HepG2 (cell line): ENCODE measurements around the gene PAFAH1B1. TPM values are rescaled to one million over a fixed set of nuclear protein-coding genes. Genes with fewer than 3 reads are reported as not detected.
"Not testable (repeated sequence)": the region's sequence is repeated elsewhere in the genome, so short reads cannot be mapped to it uniquely, and the experiment has no call there.

Experiments used
- ATAC-seq: fragments of 200-7000 bp; cut with Tn5 transposase; 3 replicates; pipeline ENCODE4 v1.9.1; 2020; ENCODE audit warnings: mild to moderate bottlenecking, moderate library complexity
- BruUV-seq: library from RNA; stranded (reverse); fragments of 400-500 nt; replicated peaks from 2 replicates; lab custom pipeline; 2021; lab: Mats Ljungman, UMichigan
- CTCF ChIA-PET: fragments of 300-600 bp; formaldehyde crosslinking; extraction: SDS; loops from one replicate; lab custom pipeline; 2021; ENCODE audit warnings: low total read pairs, inconsistent platforms, low intra/inter-chr PET ratio; lab: Yijun Ruan, JAX
- POLR2A ChIA-PET: fragments of 350-600 bp; sonication (Branson Sonifier 250); formaldehyde crosslinking; loops from one replicate; lab custom pipeline; 2020; ENCODE audit warnings: antibody characterized with exemption, inconsistent platforms; lab: Yijun Ruan, JAX
- DNase-seq: peaks from one replicate; pipeline ENCODE4 v3.0.0-alpha.2; 2015; ENCODE audit warnings: low spot score
- FAIRE-seq: peaks from 3 replicates; lab custom pipeline; 2011; peaks lifted over from hg19 to GRCh38; lab: Jason Lieb, UNC
- H2AFZ ChIP-seq: one replicate; pipeline ENCODE4 v1.6.1; 2011; ENCODE audit warnings: low read length, inconsistent platforms
- H3K27ac ChIP-seq: fragments of 300-600 bp; 3 replicates; pipeline ENCODE4 v1.8.0; 2011; ENCODE audit warnings: mixed run types, mild to moderate bottlenecking, mixed read lengths, low read length, inconsistent platforms; ENCODE audit not compliant: insufficient read depth; ENCODE audit errors: extremely low read length
- H3K27me3 ChIP-seq, 2 experiments: fragments of 200-600 bp in 1 of 2; 2 replicates in 1 of 2; 3 replicates in 1 of 2; pipeline versions ENCODE4 v1.6.0 to v1.8.0; 2011; ENCODE audit warnings: low read length in 2 of 2, mild to moderate bottlenecking in 2 of 2, moderate library complexity in 2 of 2, inconsistent platforms in 1 of 2; ENCODE audit not compliant: insufficient read depth in 2 of 2, control insufficient read depth in 1 of 2
- H3K36me3 ChIP-seq, 2 experiments: fragments of 200-600 bp in 1 of 2; replicated peaks in 1 of 2; 2 replicates in 1 of 2; 3 replicates in 1 of 2; pipeline versions ENCODE4 v1.5.1 to v1.8.0; 2011; ENCODE audit warnings: low read length in 2 of 2, inconsistent platforms in 1 of 2; ENCODE audit not compliant: insufficient read depth in 2 of 2, control insufficient read depth in 1 of 2
- H3K4me1 ChIP-seq: 2 replicates; pipeline ENCODE4 v1.5.1; 2012; ENCODE audit warnings: low read length, inconsistent platforms; ENCODE audit not compliant: insufficient read depth
- H3K4me2 ChIP-seq: 2 replicates; pipeline ENCODE4 v1.6.0; 2011; ENCODE audit warnings: low read depth, low read length, inconsistent platforms
- H3K4me3 ChIP-seq, 3 experiments: fragments of 200-600 bp in 1 of 3; sonication (generic), shearing (Covaris generic) in 1 of 3; replicated peaks in 1 of 3; 2 replicates each; pipeline ENCODE4 v1.5.1; 2011 to 2016; ENCODE audit warnings: low read length in 3 of 3, inconsistent platforms in 2 of 3, low read depth in 2 of 3, mild to moderate bottlenecking in 2 of 3, control low read depth in 1 of 3, mixed read lengths in 1 of 3; ENCODE audit not compliant: insufficient read depth in 1 of 3
- H3K79me2 ChIP-seq: one replicate; pipeline ENCODE4 v1.6.1; 2011; ENCODE audit warnings: low read length, inconsistent platforms; ENCODE audit not compliant: insufficient read depth
- H3K9ac ChIP-seq: 2 replicates; pipeline ENCODE4 v1.6.0; 2011; ENCODE audit warnings: mild to moderate bottlenecking, low read depth, low read length, inconsistent platforms; ENCODE audit not compliant: insufficient read depth
- H3K9me3 ChIP-seq: 2 replicates; pipeline ENCODE4 v1.5.1; 2012; ENCODE audit warnings: mild to moderate bottlenecking, low read length
- H4K20me1 ChIP-seq: 2 replicates; pipeline ENCODE4 v1.6.0; 2011; ENCODE audit warnings: inconsistent platforms, mild to moderate bottlenecking, low read length, moderate library complexity; ENCODE audit not compliant: insufficient read depth
- BCL3 ChIP-seq: sonication (generic); formaldehyde crosslinking; IDR thresholded peaks from 2 replicates; pipeline ENCODE4 v1.5.1; 2020; ENCODE audit warnings: mild to moderate bottlenecking, missing genetic modification reagents, moderate library complexity
- FUBP1 ChIP-seq: sonication (generic); formaldehyde crosslinking; IDR thresholded peaks from 2 replicates; pipeline ENCODE4 v1.5.1; 2020; ENCODE audit warnings: missing genetic modification reagents, mild to moderate bottlenecking, borderline replicate concordance
- HNF4A ChIP-seq: sonication (generic); formaldehyde crosslinking; IDR thresholded peaks from 2 replicates; pipeline ENCODE4 v1.4.0; 2020; ENCODE audit warnings: missing genetic modification reagents
- SOX13 ChIP-seq, 3 experiments: fragments of 450-650 bp in 1 of 3; sonication (generic) in 1 of 3; formaldehyde crosslinking in 1 of 3; IDR thresholded peaks in 2 of 3; conservative IDR thresholded peaks in 1 of 3; 2 replicates each; pipeline versions ENCODE4 v1.5.0 to v1.6.1; 2016 to 2020; ENCODE audit warnings: antibody characterized with exemption in 1 of 3, mild to moderate bottlenecking in 1 of 3, missing compliant biosample characterization in 1 of 3, missing genetic modification reagents in 1 of 3, moderate library complexity in 1 of 3
- XRCC5 ChIP-seq: fragments of 200-400 bp; formaldehyde crosslinking; optimal IDR thresholded peaks from 2 replicates; pipeline ENCODE3; 2017; ENCODE audit warnings: mild to moderate bottlenecking, low read length
- YY1 ChIP-seq: IDR thresholded peaks from 2 replicates; pipeline ENCODE4 v1.6.1; 2011; ENCODE audit warnings: low read length, low read depth, moderate library complexity, mild to moderate bottlenecking; ENCODE audit not compliant: insufficient read depth, insufficient replicate concordance
- ZMYM3 ChIP-seq: sonication (generic); formaldehyde crosslinking; IDR thresholded peaks from 2 replicates; pipeline ENCODE4 v1.5.1; 2020; ENCODE audit warnings: mild to moderate bottlenecking, missing genetic modification reagents
- ZMYM4 ChIP-seq: sonication (generic); formaldehyde crosslinking; IDR thresholded peaks from 2 replicates; pipeline ENCODE4 v1.8.1; 2023; ENCODE audit warnings: mild to moderate bottlenecking, missing genetic modification reagents
- ZNF121 ChIP-seq: sonication (generic); formaldehyde crosslinking; IDR thresholded peaks from 2 replicates; pipeline ENCODE4 v1.5.0; 2020; ENCODE audit warnings: mild to moderate bottlenecking, missing genetic modification reagents
- ZNF430 ChIP-seq: sonication (generic); formaldehyde crosslinking; IDR thresholded peaks from 2 replicates; pipeline ENCODE4 v1.9.0; 2021; ENCODE audit warnings: mild to moderate bottlenecking, missing genetic modification reagents
- ZNF652 ChIP-seq: IDR thresholded peaks from 2 replicates; pipeline ENCODE4 v1.6.1; 2016; ENCODE audit warnings: low read depth, borderline replicate concordance
- ZNF672 ChIP-seq: sonication (generic); formaldehyde crosslinking; IDR thresholded peaks from 2 replicates; pipeline ENCODE4 v1.8.1; 2022; ENCODE audit warnings: missing genetic modification reagents
- ZNF766 ChIP-seq: sonication (generic); formaldehyde crosslinking; IDR thresholded peaks from 2 replicates; pipeline ENCODE4 v1.5.0; 2020; ENCODE audit warnings: missing genetic modification reagents, borderline replicate concordance
- WGBS: methylation state at CpG from one replicate; pipeline ENCODE4 v1.1.6; 2017; ENCODE audit warnings: low lambda C conversion rate; 5-methylcytosine and 5-hydroxymethylcytosine counted together
- in situ Hi-C: cut with HindIII; loops from 2 replicates; pipeline ENCODE4 v1.10.0; 2017; ENCODE audit warnings: low pct_unique_long_range_greater_than_20kb; ENCODE audit not compliant: extremely low pct_ligation_motif_present
- intact Hi-C: fragments of 100-400 bp; cut with micrococcal nuclease; formaldehyde crosslinking; loops from one replicate; pipeline ENCODE4 v1.10.0; 2022; ENCODE audit not compliant: unreplicated experiment
- polyA plus RNA-seq, 8 experiments: library from polyadenylated mRNA; depleted of rRNA in 3 of 8; stranded (reverse) in 7 of 8; unstranded in 1 of 8; fragments of >200 nt; fragmentation: Illumina TruSeq in 4 of 8; extraction: Trizol in 4 of 8; gene quantifications; 2 replicates each; pipeline versions ENCODE4 v1.2.1 to v1.2.3, GENCODE V29; 2011 to 2016; ENCODE audit warnings: low read depth in 4 of 8, missing spikeins in 1 of 8, mixed read lengths in 1 of 8; ENCODE audit not compliant: insufficient read depth in 1 of 8
- total RNA-seq, 5 experiments: library from RNA; depleted of rRNA; stranded (reverse); fragments of >200 nt; fragmentation: Illumina TruSeq; extraction: Trizol; gene quantifications; 2 replicates each; pipeline ENCODE4 v1.2.3, GENCODE V29; 2016; ENCODE audit warnings: low read depth in 1 of 5

Gene PAFAH1B1
- total and polyA plus RNA-seq, 2 of the 13 experiments (the other 11 are each of a cell fraction or from before 2014, with no cell fraction given) = 46.0 to 64.9 TPM

GRCh38 chr17:2621951-2622405 lies 28.5 kb downstream of the PAFAH1B1 start (continued):
- TF ChIP-seq HNF4A (peak; percentile 81), ZNF652 (CRISPR knock-in tag) (peak; percentile 12; the same call in 1 of the 2 replicates), SOX13 (CRISPR knock-in tag; conservative IDR thresholded peaks at IDR 0.05 in 1 of 2, IDR thresholded peaks at IDR 0.05 in 1 of 2) (peak in 1 of 2 experiments; percentile 22; a peak in 1 of 4 replicates), ZMYM4 (CRISPR knock-in tag) (peak; percentile 50; the same call in 1 of the 2 replicates)
- TF ChIP-seq SOX13 (IDR thresholded peaks at IDR 0.05) = not testable (repeated sequence)
- TF ChIP-seq, all 625 proteins: peak for 12; not testable (repeated sequence) for 613

- H2AFZ ChIP-seq, H3K9me3 ChIP-seq, CTCF ChIA-PET, in situ Hi-C loops, ATAC-seq, H3K27me3 ChIP-seq, H3K36me3 ChIP-seq, BruUV-seq, intact Hi-C loops, FAIRE-seq, H3K4me3 ChIP-seq, DNase-seq, H3K9ac ChIP-seq, POLR2A ChIA-PET: not testable (repeated sequence)
- H3K27ac ChIP-seq = peak overlapping the region; percentile 44
- peaks cover 22% of the 10 kb centered on the region for H3K4me1 ChIP-seq
- 100% methylated on average over 1 of the region's 4 CpGs for WGBS
- H3K4me2 ChIP-seq = peak overlapping the region; percentile 39; the same call in 1 of the 2 replicates
- peaks cover 40% of the 10 kb centered on the region for H4K20me1 ChIP-seq
- H3K79me2 ChIP-seq = peaks cover 89% of the 10 kb centered on the region
These were observed 29.4 kb downstream of the PAFAH1B1 start for GRCh38 chr17:2622721-2623301.

GRCh38 chr17:2624292-2624731 lies 30.9 kb downstream of the PAFAH1B1 start:
- H2AFZ ChIP-seq = no peak overlapping the region
- FAIRE-seq = no peak
- H3K4me1 ChIP-seq = peaks cover 22% of the 10 kb centered on the region
- H3K4me2 ChIP-seq = no peak overlapping the region
- ATAC-seq = no peak
- H3K27ac ChIP-seq = no peak overlapping the region
- WGBS = 97% methylated on average over 10 of the region's 10 CpGs
- no TSS peak for BruUV-seq
- peaks cover 2 to 4% of the 10 kb centered on the region in 2 experiments; a peak in 2 of 5 replicates for H3K36me3 ChIP-seq
- no peaks in the 10 kb centered on the region for H3K9me3 ChIP-seq
- no peak for DNase-seq
- CTCF ChIA-PET = no interaction called here
- H3K9ac ChIP-seq = no peak overlapping the region
- POLR2A ChIA-PET = no interaction called here
- in situ Hi-C loops = no loop called here
- H3K79me2 ChIP-seq = peaks cover 89% of the 10 kb centered on the region
- no peaks in the 10 kb centered on the region for H3K27me3 ChIP-seq
- intact Hi-C loops = no loop called here
- no peak overlapping the region for H3K4me3 ChIP-seq
- peaks cover 40% of the 10 kb centered on the region for H4K20me1 ChIP-seq
- TF ChIP-seq ZNF430 (CRISPR knock-in tag) (no peak), ZMYM3 (no peak), YY1 (no peak), ZNF121 (CRISPR knock-in tag) (no peak), FUBP1 (CRISPR knock-in tag) (no peak), BCL3 (CRISPR knock-in tag) (no peak), ZNF672 (CRISPR knock-in tag) (no peak), ZNF766 (CRISPR knock-in tag) (no peak), XRCC5 (no peak)
